ENCODE measurements around the gene RAMP1.

GRCh38 chr2:237877576-237878307 lies 18.3 kb downstream of the RAMP1 start:
- TF ChIP-seq POLR2A (IDR thresholded peaks at IDR 0.05; ENCODE audit: extremely low read depth, insufficient read length): no peak
- TF ChIP-seq CTCF (IDR thresholded peaks at IDR 0.05; ENCODE audit: low read depth, low read length): no peak
- TF ChIP-seq MAX (IDR thresholded peaks at IDR 0.05; ENCODE audit: low read depth, low read length): no peak
- TF ChIP-seq MYC (IDR thresholded peaks at IDR 0.05; ENCODE audit: low read depth, low read length): no peak

All from NB4 (cell line).